Prostate gland (tissue), 2 donors: Measurements from ENCODE around the gene RHBDL2. TPM values are rescaled to one million over a fixed set of nuclear protein-coding genes. Genes with fewer than 3 reads are reported as not detected.
"Not testable (repeated sequence)": the region's sequence is repeated elsewhere in the genome, so short reads cannot be mapped to it uniquely, and the experiment has no call there.

Source experiments
- DNase-seq: peaks from one replicate; pipeline ENCODE4 v3.0.0-alpha.2; 2019; ENCODE audit warnings: low spot score
- H3K27ac ChIP-seq, 2 donors: fragments of 200-600 bp; sonication (generic); 2 replicates each; pipeline ENCODE4 v1.5.1; 2017 to 2019
- H3K27me3 ChIP-seq: fragments of 200-600 bp; sonication (generic); replicated peaks from 2 replicates; pipeline ENCODE4 v1.5.1; 2019; ENCODE audit not compliant: insufficient read depth
- H3K36me3 ChIP-seq, 2 donors: fragments of 200-600 bp; sonication (generic); 1 replicate in 1 of 2; 2 replicates in 1 of 2; pipeline versions ENCODE4 v1.5.1 to v1.8.1; 2017 to 2019
- H3K4me1 ChIP-seq: fragments of 200-600 bp; sonication (generic); replicated peaks from 2 replicates; pipeline ENCODE4 v1.5.1; 2019
- H3K4me3 ChIP-seq, 2 donors: fragments of 200-600 bp; sonication (generic); 2 replicates each; pipeline ENCODE4 v1.5.1; 2017 to 2019
- H3K9me3 ChIP-seq: fragments of 200-600 bp; sonication (generic); 2 replicates; pipeline ENCODE4 v1.5.1; 2017
- CTCF ChIP-seq, 4 experiments: fragments of 200-600 bp in 2 of 4; fragments of 450-650 bp in 2 of 4; sonication (generic) in 2 of 4; IDR thresholded peaks; 1 replicate in 3 of 4; 2 replicates in 1 of 4; pipeline ENCODE4 v1.5.1; 2016 to 2019; ENCODE audit warnings: antibody characterized with exemption in 4 of 4, mild to moderate bottlenecking in 2 of 4, moderate library complexity in 2 of 4
- POLR2A ChIP-seq: fragments of 450-650 bp; IDR thresholded peaks from one replicate; pipeline ENCODE4 v1.6.1; 2016; ENCODE audit warnings: antibody characterized with exemption, mild to moderate bottlenecking
- POLR2AphosphoS5 ChIP-seq: sonication (generic); formaldehyde crosslinking; IDR thresholded peaks from one replicate; pipeline ENCODE4 v1.6.1; 2017; ENCODE audit warnings: antibody characterized with exemption
- WGBS: methylation state at CpG from one replicate; pipeline ENCODE4 v1.1.5; 2018; 5-methylcytosine and 5-hydroxymethylcytosine counted together
- intact Hi-C: fragments of 100-400 bp; cut with DNase I; formaldehyde crosslinking; loops from one replicate; pipeline ENCODE4 v1.14.2; 2022
- total RNA-seq, 2 donors: library from RNA; depleted of rRNA; stranded (reverse); fragments of >200 nt; gene quantifications; one replicate each; pipeline ENCODE4 v1.1.0, GENCODE V29; 2016

Gene RHBDL2
- total RNA-seq, 2 donors from 2014 or later: 3.5 to 7.7 TPM

GRCh38 chr1:38859561-38860453 is 81.8 kb downstream of the RHBDL2 start, which contains the start of gene RRAGC:
RRAGC (minus strand) TSS chr1:38859772; CDS start chr1:38859646, 126 bp downstream.
- H3K36me3 ChIP-seq: no peaks in the 10 kb centered on the region
- peak; percentile 100 for DNase-seq
- peak within 1 kb of the TSS; percentile 77 to 78 for H3K4me3 ChIP-seq
- WGBS: under 1% methylated on average over 70 of the region's 70 CpGs
- intact Hi-C loops: loop anchor here (5.0 to 10.0 kb wide), 3 partner anchors 132 to 675 kb away; partner anchors contain the start of gene AKIRIN1
- H3K27ac ChIP-seq: peak within 1 kb of the TSS; percentile 89 to 94
- H3K4me1 ChIP-seq: peaks cover 3% of the 10 kb centered on the region
- H3K27me3 ChIP-seq: no peaks in the 10 kb centered on the region
- no peaks in the 10 kb centered on the region for H3K9me3 ChIP-seq
- peak; percentile 60 for TF ChIP-seq POLR2A
- peak in 1 of 4 experiments; percentile 5 for TF ChIP-seq CTCF (IDR thresholded peaks at IDR 0.05)
- peak; percentile 93 for TF ChIP-seq POLR2AphosphoS5

GRCh38 chr1:38858833-38859560 is 82.6 kb downstream of the RHBDL2 start:
- intact Hi-C loops: loop anchor here (5.0 kb wide), 1 partner anchor 133 kb away; the partner anchor contains the start of gene AKIRIN1

GRCh38 chr1:38852780-38853179 is 88.8 kb downstream of the RHBDL2 start:
- intact Hi-C loops: no loop called here
- Histone ChIP-seq H3K9me3 (no peaks in the 10 kb centered on the region), H3K4me1 (peaks cover 3% of the 10 kb centered on the region), H3K4me3 (no peak overlapping the region), H3K36me3 (no peaks in the 10 kb centered on the region), H3K27me3 (no peaks in the 10 kb centered on the region), H3K27ac (no peak overlapping the region)
- TF ChIP-seq POLR2A: no peak
- 66% methylated on average over 4 of the region's 4 CpGs for WGBS
- DNase-seq: no peak

More at GRCh38 chr1:38858833-38859560, 82.6 kb downstream of the RHBDL2 start:
- WGBS: under 1% methylated on average over 51 of the region's 51 CpGs
- TF ChIP-seq POLR2AphosphoS5: no peak
- peak; percentile 50 for TF ChIP-seq POLR2A
- peak overlapping the region; percentile 89 to 94 for H3K27ac ChIP-seq
- peak; percentile 51 for DNase-seq
- peaks cover 3% of the 10 kb centered on the region for H3K4me1 ChIP-seq
- no peaks in the 10 kb centered on the region for H3K27me3 ChIP-seq
- peak overlapping the region; percentile 77 to 78 for H3K4me3 ChIP-seq
- no peaks in the 10 kb centered on the region for H3K36me3 ChIP-seq
- no peaks in the 10 kb centered on the region for H3K9me3 ChIP-seq

GRCh38 chr1:38848071-38848470 is 93.6 kb downstream of the RHBDL2 start:
- Histone ChIP-seq H3K27ac (no peak overlapping the region), H3K4me1 (no peaks in the 10 kb centered on the region), H3K4me3 (no peak overlapping the region), H3K36me3 (no peaks in the 10 kb centered on the region), H3K9me3 (no peaks in the 10 kb centered on the region), H3K27me3 (no peaks in the 10 kb centered on the region)
- intact Hi-C loops: no loop called here
- no peak for TF ChIP-seq POLR2AphosphoS5
- no peak for TF ChIP-seq POLR2A
- no peak for TF ChIP-seq CTCF (IDR thresholded peaks at IDR 0.05)
- WGBS: 84% methylated on average over 1 of the region's 1 CpG
- DNase-seq: no peak

GRCh38 chr1:38846210-38846609 is 95.4 kb downstream of the RHBDL2 start:
- H3K27me3 ChIP-seq: no peaks in the 10 kb centered on the region
- H3K9me3 ChIP-seq: no peaks in the 10 kb centered on the region
- no peak for TF ChIP-seq POLR2AphosphoS5
- no peak for TF ChIP-seq POLR2A
- no peak for TF ChIP-seq CTCF (IDR thresholded peaks at IDR 0.05)
- 87% methylated on average over 3 of the region's 3 CpGs for WGBS
- no peak overlapping the region for H3K27ac ChIP-seq
- intact Hi-C loops: no loop called here
- no peak for DNase-seq
- H3K4me1 ChIP-seq: no peaks in the 10 kb centered on the region
- H3K36me3 ChIP-seq: no peaks in the 10 kb centered on the region
- no peak overlapping the region for H3K4me3 ChIP-seq

- H3K36me3 ChIP-seq, H3K27ac ChIP-seq, H3K4me1 ChIP-seq, intact Hi-C loops, H3K9me3 ChIP-seq, H3K4me3 ChIP-seq, H3K27me3 ChIP-seq, DNase-seq: not testable (repeated sequence)
- 94% methylated on average over 3 of the region's 3 CpGs for WGBS
Observed at GRCh38 chr1:38845088-38845487, 96.5 kb downstream of the RHBDL2 start.
